H9 (cell line): ENCODE measurements around the gene SRBD1. TPM values are rescaled to one million over a fixed set of nuclear protein-coding genes. Genes with fewer than 3 reads are reported as not detected.
A peak's percentile ranks its signal among the peaks of the same experiment; 100 is the strongest.

Experiments used
- DNase-seq: peaks from one replicate; pipeline ENCODE4 v3.0.0-alpha.2; 2017
- H2AFZ ChIP-seq: one replicate; pipeline ENCODE4 v1.6.1; 2013; ENCODE audit warnings: mild to moderate bottlenecking, low read length, control low read depth, moderate library complexity
- H2AK5ac ChIP-seq: 2 replicates; pipeline ENCODE4 v1.6.1; 2013; ENCODE audit warnings: low read length, control low read depth, mixed read lengths; ENCODE audit not compliant: insufficient read length
- H2BK120ac ChIP-seq: one replicate; pipeline ENCODE4 v1.6.1; 2013; ENCODE audit warnings: low read depth, mild to moderate bottlenecking, low read length, control low read depth, inconsistent platforms; ENCODE audit not compliant: poor library complexity, severe bottlenecking
- H2BK12ac ChIP-seq: 2 replicates; pipeline ENCODE4 v1.6.1; 2013; ENCODE audit warnings: low read length, control low read depth, mixed read lengths, low read depth; ENCODE audit not compliant: insufficient read length
- H2BK15ac ChIP-seq: 2 replicates; pipeline ENCODE4 v1.6.1; 2013; ENCODE audit warnings: low read depth, low read length, control low read depth
- H2BK20ac ChIP-seq: one replicate; pipeline ENCODE4 v1.6.1; 2013; ENCODE audit warnings: low read depth, mild to moderate bottlenecking, low read length, control low read depth, inconsistent platforms; ENCODE audit not compliant: poor library complexity, severe bottlenecking
- H2BK5ac ChIP-seq: 2 replicates; pipeline ENCODE4 v1.6.1; 2013; ENCODE audit warnings: low read length, control low read depth, mixed read lengths; ENCODE audit not compliant: insufficient read length
- H3K14ac ChIP-seq: 2 replicates; pipeline ENCODE4 v1.6.1; 2013; ENCODE audit warnings: low read length, control low read depth; ENCODE audit not compliant: insufficient read depth
- H3K18ac ChIP-seq: 2 replicates; pipeline ENCODE4 v1.6.1; 2013; ENCODE audit warnings: low read depth, mild to moderate bottlenecking, mixed read lengths, low read length, control low read depth; ENCODE audit not compliant: insufficient read length
- H3K23ac ChIP-seq: 2 replicates; pipeline ENCODE4 v1.6.1; 2013; ENCODE audit warnings: low read length, control low read depth, mixed read lengths, low read depth; ENCODE audit not compliant: insufficient read length
- H3K23me2 ChIP-seq: 2 replicates; pipeline ENCODE4 v1.6.1; 2013; ENCODE audit warnings: low read depth, mild to moderate bottlenecking, mixed read lengths, low read length, control low read depth; ENCODE audit not compliant: insufficient read length, poor library complexity, severe bottlenecking
- H3K27ac ChIP-seq: 2 replicates; pipeline ENCODE4 v1.5.1; 2013; ENCODE audit warnings: low read length, control low read depth, mixed read lengths, low read depth; ENCODE audit not compliant: insufficient read length
- H3K27me3 ChIP-seq: 2 replicates; pipeline ENCODE4 v1.6.1; 2013; ENCODE audit warnings: low read length, control low read depth, inconsistent platforms; ENCODE audit not compliant: insufficient read depth
- H3K4ac ChIP-seq: 2 replicates; pipeline ENCODE4 v1.6.1; 2013; ENCODE audit warnings: low read depth, mild to moderate bottlenecking, control low read depth, inconsistent platforms, low read length, moderate library complexity
- H3K4me1 ChIP-seq: 2 replicates; pipeline ENCODE4 v1.6.1; 2013; ENCODE audit warnings: low read length, control low read depth, inconsistent platforms; ENCODE audit not compliant: insufficient read depth
- H3K4me2 ChIP-seq: 2 replicates; pipeline ENCODE4 v1.6.1; 2013; ENCODE audit warnings: low read length, control low read depth, mixed read lengths; ENCODE audit not compliant: insufficient read length, insufficient read depth
- H3K56ac ChIP-seq: 2 replicates; pipeline ENCODE4 v1.6.1; 2013; ENCODE audit warnings: low read depth, mild to moderate bottlenecking, mixed read lengths, low read length, control low read depth; ENCODE audit not compliant: insufficient read length
- H3K79me1 ChIP-seq: 2 replicates; pipeline ENCODE4 v1.6.1; 2013; ENCODE audit warnings: low read depth, mild to moderate bottlenecking, moderate library complexity, low read length, control low read depth, inconsistent platforms; ENCODE audit not compliant: insufficient read depth, poor library complexity, severe bottlenecking
- H3K79me2 ChIP-seq: 2 replicates; pipeline ENCODE4 v1.6.1; 2013; ENCODE audit warnings: low read length, control low read depth, inconsistent platforms; ENCODE audit not compliant: insufficient read depth
- H3K9ac ChIP-seq: 2 replicates; pipeline ENCODE4 v1.6.1; 2013; ENCODE audit warnings: low read length, control low read depth, mixed read lengths; ENCODE audit not compliant: insufficient read length; ENCODE audit errors: extremely low read depth
- H3K9me3 ChIP-seq: one replicate; pipeline ENCODE4 v1.6.1; 2013; ENCODE audit warnings: low read depth, low read length, inconsistent platforms; ENCODE audit not compliant: control insufficient read depth
- H3T11ph ChIP-seq: one replicate; pipeline ENCODE4 v1.6.1; 2013; ENCODE audit warnings: mild to moderate bottlenecking, low read length, control low read depth, inconsistent platforms
- H4K20me1 ChIP-seq: one replicate; pipeline ENCODE4 v1.6.1; 2013; ENCODE audit not compliant: control insufficient read depth, insufficient read length, insufficient read depth
- H4K5ac ChIP-seq: 2 replicates; pipeline ENCODE4 v1.6.1; 2013; ENCODE audit warnings: low read depth, mild to moderate bottlenecking, mixed read lengths, low read length, control low read depth; ENCODE audit not compliant: insufficient read length
- H4K8ac ChIP-seq: replicated peaks from 2 replicates; pipeline ENCODE4 v1.6.1; 2013; ENCODE audit warnings: low read length, control low read depth, mixed read lengths, low read depth; ENCODE audit not compliant: insufficient read length
- H4K91ac ChIP-seq: 2 replicates; pipeline ENCODE4 v1.6.1; 2013; ENCODE audit warnings: low read depth, mild to moderate bottlenecking, moderate library complexity, mixed read lengths, low read length, control low read depth; ENCODE audit not compliant: insufficient read length
- H3K27ac Mint-ChIP-seq, 3 experiments: 2 replicates in 2 of 3; 3 replicates in 1 of 3; pipeline ENCODE4 v1.8.0; 2020 to 2021; ENCODE audit warnings: mixed read lengths in 3 of 3, mild to moderate bottlenecking in 1 of 3, moderate library complexity in 1 of 3
- H3K27me3 Mint-ChIP-seq: 2 replicates; pipeline ENCODE4 v1.8.0; 2021; ENCODE audit warnings: low read depth, mild to moderate bottlenecking, moderate library complexity, mixed read lengths
- H3K36me3 Mint-ChIP-seq, 3 experiments: 2 replicates in 2 of 3; 3 replicates in 1 of 3; pipeline ENCODE4 v1.8.0; 2020 to 2021; ENCODE audit warnings: low read depth in 3 of 3, mixed read lengths in 3 of 3; ENCODE audit not compliant: insufficient read depth in 1 of 3
- H3K4me1 Mint-ChIP-seq, 2 experiments: 2 replicates each; pipeline ENCODE4 v1.8.0; 2020; ENCODE audit warnings: mixed read lengths in 2 of 2
- H3K4me3 Mint-ChIP-seq, 2 experiments: 2 replicates in 1 of 2; 3 replicates in 1 of 2; pipeline ENCODE4 v1.8.0; 2020 to 2021; ENCODE audit warnings: mild to moderate bottlenecking in 2 of 2, mixed read lengths in 2 of 2, moderate library complexity in 1 of 2
- H3K9me3 Mint-ChIP-seq, 2 experiments: 2 replicates in 1 of 2; 3 replicates in 1 of 2; pipeline ENCODE4 v1.8.0; 2020; ENCODE audit warnings: mild to moderate bottlenecking in 2 of 2, mixed read lengths in 2 of 2, moderate library complexity in 1 of 2
- WGBS: extraction: QIAGEN DNeasy Blood & Tissue Kit; methylation state at CpG from one replicate; pipeline ENCODE4 v1.1.7; 2013; ENCODE audit warnings: missing lambda C conversion rate, low lambda C conversion rate, mixed read lengths; ENCODE audit not compliant: insufficient read length; ENCODE audit errors: extremely low coverage; 5-methylcytosine and 5-hydroxymethylcytosine counted together
- total RNA-seq: library from RNA; stranded (reverse); gene quantifications from 2 replicates; pipeline ENCODE4 v1.2.1, GENCODE V29; 2021
- TF ChIP-seq, protein P1 (sequence below): fragments of 200-600 bp; sonication (generic); conservative IDR thresholded peaks from 3 replicates; pipeline ENCODE4 v1.8.0; 2021; ENCODE audit warnings: antibody characterized with exemption, mild to moderate bottlenecking

The SRBD1 gene
- total RNA-seq, 1 experiment from 2014 or later, result 18.3 TPM

DNA sequence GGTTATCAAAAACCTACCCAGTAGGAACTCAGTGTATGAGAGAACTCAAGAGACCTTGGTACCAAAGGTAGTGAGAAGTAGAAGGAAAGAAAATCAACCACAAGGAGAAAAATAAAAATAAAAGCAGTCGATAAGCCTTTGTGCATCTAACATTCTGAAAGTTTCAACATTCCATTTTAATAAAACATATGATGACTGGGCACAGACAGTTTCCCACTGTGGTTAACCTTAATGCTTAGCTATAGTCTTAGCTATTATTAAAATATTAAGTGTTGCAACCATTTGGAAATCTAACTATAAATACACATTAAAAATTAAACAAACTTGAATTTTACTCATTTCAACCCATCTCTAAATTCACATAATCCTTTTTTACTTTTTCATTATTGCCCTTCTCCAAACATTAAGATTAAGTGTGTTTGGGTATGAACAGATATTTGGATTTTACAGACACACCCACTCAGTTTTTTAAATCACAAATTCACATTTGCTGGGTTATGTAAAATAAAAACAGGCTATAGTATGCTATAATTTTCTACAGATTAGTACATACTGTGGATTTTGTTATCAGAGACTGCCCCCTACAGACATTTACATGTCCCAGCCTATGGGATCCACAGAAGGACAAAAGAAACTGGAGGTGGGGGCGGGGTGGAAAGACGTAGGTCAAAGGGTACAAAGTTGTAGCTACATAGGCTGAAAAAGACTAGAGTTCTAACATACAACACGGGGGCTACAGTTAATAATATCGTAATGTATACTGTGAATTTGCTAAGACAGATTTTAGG lies 32.8 kb downstream of the SRBD1 start:
- Histone ChIP-seq H3K18ac (no peak overlapping the region), H4K8ac (no peak overlapping the region), H3K56ac (no peak overlapping the region), H4K5ac (no peak overlapping the region), H3K23ac (no peak overlapping the region), H3K79me1 (no peaks in the 10 kb centered on the region), H3K9me3 (no peaks in the 10 kb centered on the region), H3K27me3 (no peaks in the 10 kb centered on the region), H4K91ac (no peak overlapping the region), H4K20me1 (no peaks in the 10 kb centered on the region), H2AFZ (no peak overlapping the region), H3K23me2 (no peaks in the 10 kb centered on the region), H3K4me2 (no peak overlapping the region), H2BK5ac (no peak overlapping the region), H2BK15ac (no peak overlapping the region), H3K14ac (no peak overlapping the region), H3K79me2 (no peaks in the 10 kb centered on the region), H3K4me1 (no peaks in the 10 kb centered on the region), H3K27ac (no peak overlapping the region), H2BK120ac (no peak overlapping the region), H3K9ac (no peak overlapping the region), H2AK5ac (no peak overlapping the region), H2BK12ac (no peak overlapping the region), H3T11ph (no peak overlapping the region), H3K4ac (no peak overlapping the region), H2BK20ac (no peak overlapping the region)
- peak; percentile 33 for DNase-seq
- H3K36me3 Mint-ChIP-seq, result peaks cover 6 to 20% (median 10%) of the 10 kb centered on the region in 3 experiments; a peak in 6 of 7 replicates
- H3K27ac Mint-ChIP-seq, result no peak overlapping the region; a peak in 1 of 7 replicates
- TF ChIP-seq, protein P1, sequence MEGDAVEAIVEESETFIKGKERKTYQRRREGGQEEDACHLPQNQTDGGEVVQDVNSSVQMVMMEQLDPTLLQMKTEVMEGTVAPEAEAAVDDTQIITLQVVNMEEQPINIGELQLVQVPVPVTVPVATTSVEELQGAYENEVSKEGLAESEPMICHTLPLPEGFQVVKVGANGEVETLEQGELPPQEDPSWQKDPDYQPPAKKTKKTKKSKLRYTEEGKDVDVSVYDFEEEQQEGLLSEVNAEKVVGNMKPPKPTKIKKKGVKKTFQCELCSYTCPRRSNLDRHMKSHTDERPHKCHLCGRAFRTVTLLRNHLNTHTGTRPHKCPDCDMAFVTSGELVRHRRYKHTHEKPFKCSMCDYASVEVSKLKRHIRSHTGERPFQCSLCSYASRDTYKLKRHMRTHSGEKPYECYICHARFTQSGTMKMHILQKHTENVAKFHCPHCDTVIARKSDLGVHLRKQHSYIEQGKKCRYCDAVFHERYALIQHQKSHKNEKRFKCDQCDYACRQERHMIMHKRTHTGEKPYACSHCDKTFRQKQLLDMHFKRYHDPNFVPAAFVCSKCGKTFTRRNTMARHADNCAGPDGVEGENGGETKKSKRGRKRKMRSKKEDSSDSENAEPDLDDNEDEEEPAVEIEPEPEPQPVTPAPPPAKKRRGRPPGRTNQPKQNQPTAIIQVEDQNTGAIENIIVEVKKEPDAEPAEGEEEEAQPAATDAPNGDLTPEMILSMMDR, result peak; percentile 63
- no peaks in the 10 kb centered on the region for H3K9me3 Mint-ChIP-seq
- H3K4me3 Mint-ChIP-seq, result no peak overlapping the region
- H3K27me3 Mint-ChIP-seq, result no peaks in the 10 kb centered on the region
- H3K4me1 Mint-ChIP-seq, result peaks cover 2 to 7% of the 10 kb centered on the region in 2 experiments
- no CpG with 5 or more reads among the region's 5 CpGs for WGBS
